ENCODE data around the gene ZBTB7A.

- TF ChIP-seq EZH2 (IDR thresholded peaks at IDR 0.05; ENCODE audit: borderline replicate concordance, low read depth, low read length, poor library complexity, severe bottlenecking) = no peak
- no peak for TF ChIP-seq CTCF (conservative IDR thresholded peaks at IDR 0.05; ENCODE audit: low read depth, low read length)
Measured at GRCh38 chr19:4034048-4035017, 32.4 kb downstream of the ZBTB7A start.

Data from A673 (cell line).